A673 (cell line): ENCODE data around the gene MAGOH.

ENCODE experiments used
- CTCF ChIP-seq: fragments of 300-800, 200-600 bp; sonication (generic); conservative IDR thresholded peaks from 2 replicates; pipeline ENCODE4 v1.5.1; 2017; ENCODE audit warnings: low read depth, mild to moderate bottlenecking, antibody characterized with exemption, low read length, moderate library complexity, mixed read lengths
- EZH2 ChIP-seq: fragments of 200-600 bp; sonication (generic); IDR thresholded peaks from 2 replicates; pipeline ENCODE4 v1.6.1; 2017; ENCODE audit warnings: borderline replicate concordance, low read depth, mild to moderate bottlenecking, mixed read lengths, antibody characterized with exemption, low read length; ENCODE audit not compliant: poor library complexity, severe bottlenecking

DNA sequence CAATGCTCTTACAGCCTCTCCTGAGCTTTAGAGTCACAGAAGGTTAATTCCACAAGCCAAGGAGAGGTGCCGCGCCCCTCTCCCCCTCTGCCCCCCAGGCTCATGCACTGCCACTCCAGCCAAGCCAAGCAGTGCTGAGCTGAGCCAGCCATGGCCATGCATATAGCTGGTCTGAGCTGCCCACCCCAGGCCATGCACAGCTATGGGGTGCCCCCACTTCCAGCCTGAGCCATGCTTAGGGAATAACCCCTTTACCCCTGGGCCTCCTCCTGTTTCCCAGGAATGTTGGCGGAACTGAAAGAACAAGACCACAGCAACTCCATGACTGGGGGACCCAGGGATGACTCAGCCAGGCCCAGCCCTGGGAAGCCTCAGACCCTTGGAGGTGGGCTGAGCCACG is 34.0 kb upstream of the MAGOH start:
- TF ChIP-seq CTCF (no peak), EZH2 (no peak)
